Caco-2 (cell line): ENCODE measurements around the gene CAPN12. TPM values are rescaled to one million over a fixed set of nuclear protein-coding genes. Genes with fewer than 3 reads are reported as not detected.
"Not testable (repeated sequence)": the region's sequence is repeated elsewhere in the genome, so short reads cannot be mapped to it uniquely, and the experiment has no call there.

Source experiments
- BruUV-seq: library from RNA; stranded (reverse); fragments of 400-500 nt; replicated peaks from 2 replicates; lab custom pipeline; 2021; lab: Mats Ljungman, UMichigan
- CTCF ChIA-PET: fragments of 300-600 bp; sonication (Branson Sonifier 250); formaldehyde crosslinking; loops from one replicate; lab custom pipeline; 2022; ENCODE audit warnings: antibody characterized with exemption; lab: Charles Lee
- POLR2A ChIA-PET: fragments of 300-600 bp; sonication (Branson Sonifier 250); formaldehyde crosslinking; loops from one replicate; lab custom pipeline; 2022; ENCODE audit warnings: antibody characterized with exemption; lab: Charles Lee
- DNase-seq, 2 experiments: peaks; one replicate each; pipeline versions ENCODE4 v3.0.0 to v3.0.0-alpha.2; 2020 to 2022
- H3K27me3 ChIP-seq: replicated peaks from 2 replicates; pipeline ENCODE4 v1.6.0; 2011; ENCODE audit warnings: low read length; ENCODE audit not compliant: control insufficient read depth, insufficient read depth
- H3K36me3 ChIP-seq: 2 replicates; pipeline ENCODE4 v1.5.1; 2011; ENCODE audit warnings: low read length; ENCODE audit not compliant: control insufficient read depth, insufficient read depth
- H3K4me1 ChIP-seq: fragments of 250-450 bp; sonication (Bioruptor Pico); 2 replicates; pipeline ENCODE4 v1.5.1; 2020; ENCODE audit warnings: mild to moderate bottlenecking
- H3K4me3 ChIP-seq: 2 replicates; pipeline ENCODE4 v1.5.1; 2011; ENCODE audit warnings: low read depth, mild to moderate bottlenecking, control low read depth, low read length
- H3K9me3 ChIP-seq: fragments of 250-450 bp; sonication (Bioruptor Pico); 2 replicates; pipeline ENCODE4 v1.5.1; 2020; ENCODE audit warnings: mild to moderate bottlenecking, moderate library complexity
- H3K27ac Mint-ChIP-seq: one replicate; pipeline ENCODE4 v1.8.0; 2022; ENCODE audit warnings: mixed read lengths; ENCODE audit not compliant: unreplicated experiment
- H3K27me3 Mint-ChIP-seq: one replicate; pipeline ENCODE4 v1.8.0; 2022; ENCODE audit warnings: mixed read lengths; ENCODE audit not compliant: insufficient read depth, unreplicated experiment
- H3K36me3 Mint-ChIP-seq: one replicate; pipeline ENCODE4 v1.8.0; 2022; ENCODE audit warnings: mild to moderate bottlenecking, mixed read lengths; ENCODE audit not compliant: insufficient read depth, unreplicated experiment
- H3K4me1 Mint-ChIP-seq: one replicate; pipeline ENCODE4 v1.8.0; 2022; ENCODE audit warnings: low read depth, mixed read lengths; ENCODE audit not compliant: unreplicated experiment
- H3K4me3 Mint-ChIP-seq: one replicate; pipeline ENCODE4 v1.8.0; 2022; ENCODE audit warnings: mild to moderate bottlenecking, moderate library complexity, mixed read lengths; ENCODE audit not compliant: unreplicated experiment
- H3K9me3 Mint-ChIP-seq: one replicate; pipeline ENCODE4 v1.8.0; 2022; ENCODE audit warnings: mixed read lengths; ENCODE audit not compliant: unreplicated experiment
- CTCF ChIP-seq, 2 experiments: fragments of 200-600 bp in 1 of 2; IDR thresholded peaks; 1 replicate in 1 of 2; 2 replicates in 1 of 2; pipeline versions ENCODE4 v1.5.1 to v1.8.0; 2011 to 2022; ENCODE audit warnings: antibody characterized with exemption in 1 of 2, control low read depth in 1 of 2, inconsistent platforms in 1 of 2, low read depth in 1 of 2, low read length in 1 of 2, mild to moderate bottlenecking in 1 of 2, moderate library complexity in 1 of 2; ENCODE audit not compliant: insufficient read depth in 1 of 2, severe bottlenecking in 1 of 2, unreplicated experiment in 1 of 2
- intact Hi-C: fragments of 100-400 bp; cut with micrococcal nuclease; formaldehyde crosslinking; loops from one replicate; pipeline ENCODE4 v1.10.0; 2022; ENCODE audit not compliant: unreplicated experiment
- total RNA-seq: library from RNA; stranded (reverse); gene quantifications from 2 replicates; pipeline ENCODE4 v1.2.3, GENCODE V29; 2022

CAPN12 gene
- total RNA-seq, 1 experiment from 2014 or later: 8.8 TPM

- Histone ChIP-seq H3K36me3 (no peaks in the 10 kb centered on the region), H3K4me3 (no peak overlapping the region), H3K27me3 (no peaks in the 10 kb centered on the region), H3K4me1 (no peaks in the 10 kb centered on the region), H3K9me3 (no peaks in the 10 kb centered on the region)
- DNase-seq: no peak
- no peaks in the 10 kb centered on the region for H3K27me3 Mint-ChIP-seq
- H3K36me3 Mint-ChIP-seq: no peaks in the 10 kb centered on the region
- CTCF ChIA-PET: no interaction called here
- BruUV-seq: no TSS peak
- POLR2A ChIA-PET: no interaction called here
- H3K4me3 Mint-ChIP-seq: no peak overlapping the region
- no peak for TF ChIP-seq CTCF (IDR thresholded peaks at IDR 0.05; ENCODE audit: insufficient read depth in 1 of 2, low read depth in 1 of 2, low read length in 1 of 2, severe bottlenecking in 1 of 2, unreplicated experiment in 1 of 2)
- H3K27ac Mint-ChIP-seq: no peak overlapping the region
- no peaks in the 10 kb centered on the region for H3K4me1 Mint-ChIP-seq
- intact Hi-C loops: no loop called here
- no peaks in the 10 kb centered on the region for H3K9me3 Mint-ChIP-seq
Measured at GRCh38 chr19:38774181-38774950, 30.1 kb upstream of the CAPN12 start.

GRCh38 chr19:38773469-38774177 lies 29.3 kb upstream of the CAPN12 start, which contains the start of gene LGALS7:
Gene LGALS7 (minus strand): TSS chr19:38773517. CDS start chr19:38773492, 25 bp downstream.
- ChIA-PET POLR2A (no interaction called here), CTCF (no interaction called here)
- Histone ChIP-seq H3K4me3 (no peak within 1 kb of the TSS), H3K9me3 (no peaks in the 10 kb centered on the region), H3K4me1 (no peaks in the 10 kb centered on the region), H3K36me3 (no peaks in the 10 kb centered on the region), H3K27me3 (no peaks in the 10 kb centered on the region)
- no peak for DNase-seq
- Mint-ChIP-seq H3K9me3 (no peaks in the 10 kb centered on the region), H3K27ac (no peak within 1 kb of the TSS), H3K36me3 (no peaks in the 10 kb centered on the region), H3K4me3 (no peak within 1 kb of the TSS), H3K4me1 (no peaks in the 10 kb centered on the region), H3K27me3 (no peaks in the 10 kb centered on the region)
- TF ChIP-seq CTCF (IDR thresholded peaks at IDR 0.05; ENCODE audit: insufficient read depth in 1 of 2, low read depth in 1 of 2, low read length in 1 of 2, severe bottlenecking in 1 of 2, unreplicated experiment in 1 of 2): no peak
- BruUV-seq: no TSS peak
- intact Hi-C loops: no loop called here

DNA sequence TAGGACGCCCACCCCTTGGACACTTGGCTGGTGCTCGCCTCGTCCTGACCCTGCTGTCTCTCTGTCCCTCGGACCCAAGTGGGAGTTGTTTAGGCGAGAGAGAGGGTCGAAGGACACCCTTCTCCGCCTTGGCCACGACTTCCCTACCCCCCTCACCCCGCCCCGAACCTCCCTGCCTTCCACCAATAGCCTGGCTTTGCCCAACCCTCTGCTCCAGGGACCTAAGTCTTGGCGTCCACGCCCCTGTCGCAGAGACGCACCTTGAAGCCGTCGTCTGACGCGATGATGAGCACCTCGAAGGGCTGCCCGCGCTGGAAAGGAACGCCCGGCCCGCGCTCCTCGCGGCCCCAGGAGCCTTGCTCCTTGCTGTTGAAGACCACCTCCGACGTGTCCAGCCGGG lies 27.3 kb upstream of the CAPN12 start:
- H3K4me3 Mint-ChIP-seq, H3K9me3 ChIP-seq, H3K4me3 ChIP-seq, H3K36me3 ChIP-seq, BruUV-seq, DNase-seq, CTCF ChIA-PET, intact Hi-C loops, POLR2A ChIA-PET, H3K4me1 Mint-ChIP-seq, H3K27me3 Mint-ChIP-seq, H3K27me3 ChIP-seq, H3K9me3 Mint-ChIP-seq, H3K27ac Mint-ChIP-seq, H3K36me3 Mint-ChIP-seq, H3K4me1 ChIP-seq: not testable (repeated sequence)

DNA sequence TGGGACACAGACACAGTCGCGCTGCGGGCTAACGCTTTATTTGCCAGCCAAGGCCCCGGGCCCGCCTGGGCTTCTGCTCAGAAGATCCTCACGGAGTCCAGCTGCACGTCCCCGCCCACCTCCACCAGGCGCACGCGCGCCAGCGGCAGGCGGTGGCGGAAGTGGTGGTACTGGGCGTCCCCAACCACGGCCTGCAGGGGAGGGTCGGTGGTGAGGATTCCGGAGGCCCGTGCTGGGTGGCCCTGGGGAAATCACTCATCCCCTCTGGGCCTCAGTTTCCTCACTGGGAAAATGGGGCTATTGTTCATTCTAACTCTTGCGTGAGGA lies 26.6 kb upstream of the CAPN12 start:
- H3K9me3 ChIP-seq, H3K4me3 ChIP-seq, BruUV-seq, H3K27me3 Mint-ChIP-seq, CTCF ChIA-PET, intact Hi-C loops, H3K27ac Mint-ChIP-seq, H3K4me1 ChIP-seq, H3K36me3 ChIP-seq, H3K4me1 Mint-ChIP-seq, H3K9me3 Mint-ChIP-seq, H3K27me3 ChIP-seq, H3K4me3 Mint-ChIP-seq, DNase-seq, H3K36me3 Mint-ChIP-seq, POLR2A ChIA-PET: not testable (repeated sequence)

- H3K9me3 ChIP-seq, H3K27me3 ChIP-seq, H3K27me3 Mint-ChIP-seq, H3K4me3 Mint-ChIP-seq, BruUV-seq, H3K4me1 ChIP-seq, H3K36me3 Mint-ChIP-seq, DNase-seq, H3K27ac Mint-ChIP-seq, H3K4me3 ChIP-seq, H3K36me3 ChIP-seq, H3K4me1 Mint-ChIP-seq, POLR2A ChIA-PET, H3K9me3 Mint-ChIP-seq, intact Hi-C loops: not testable (repeated sequence)
- CTCF ChIA-PET: interaction anchor here (0.6 kb wide), 1 partner anchor 44 kb away, joined by 3 read pairs; no protein-coding TSS in a partner anchor
Measured at GRCh38 chr19:38770228-38770948, 26.1 kb upstream of the CAPN12 start.
